H1 (cell line): ENCODE data around the gene SH2D5. TPM values are rescaled to one million over a fixed set of nuclear protein-coding genes. Genes with fewer than 3 reads are reported as not detected.

ENCODE experiments used
- CBX5 ChIP-seq: fragments of 300-800, 300-1000 bp; sonication (generic); IDR thresholded peaks from 2 replicates; pipeline ENCODE4 v1.7.1; 2016; ENCODE audit warnings: antibody characterized with exemption, low read length, low read depth
- CTBP2 ChIP-seq: IDR thresholded peaks from 2 replicates; pipeline ENCODE4 v1.7.0; 2011; ENCODE audit warnings: borderline replicate concordance, mild to moderate bottlenecking, moderate library complexity, mixed read lengths, low read length; ENCODE audit not compliant: insufficient read depth, insufficient read length
- EZH2 ChIP-seq: fragments of 200-600 bp; sonication (generic); IDR thresholded peaks from 2 replicates; pipeline ENCODE4 v1.7.1; 2012; ENCODE audit warnings: low read depth, mild to moderate bottlenecking, moderate library complexity, low read length, inconsistent platforms; ENCODE audit not compliant: severe bottlenecking
- SIN3A ChIP-seq, 2 experiments: IDR thresholded peaks in 1 of 2; conservative IDR thresholded peaks in 1 of 2; 2 replicates each; pipeline ENCODE4 v1.6.1; 2011 to 2012; ENCODE audit warnings: low read length in 2 of 2, improper control_type of control experiment in 1 of 2, low read depth in 1 of 2, mild to moderate bottlenecking in 1 of 2
- SP2 ChIP-seq: IDR thresholded peaks from 2 replicates; pipeline ENCODE4 v1.6.1; 2012; ENCODE audit warnings: mild to moderate bottlenecking, low read length, inconsistent platforms
- TAF1 ChIP-seq: IDR thresholded peaks from 2 replicates; pipeline ENCODE4 v1.6.1; 2011; ENCODE audit warnings: mild to moderate bottlenecking, low read depth, low read length
- TBP ChIP-seq: IDR thresholded peaks from 2 replicates; pipeline ENCODE4 v1.6.1; 2011; ENCODE audit warnings: low read depth, low read length, improper control_type of control experiment
- polyA plus RNA-seq, 7 experiments: library from polyadenylated mRNA; depleted of rRNA in 3 of 7; stranded (reverse) in 5 of 7; unstranded in 2 of 7; fragments of >200 nt in 5 of 7; fragments of 200-250 nt in 2 of 7; gene quantifications; 1 replicate in 5 of 7; 2 replicates in 1 of 7; 4 replicates in 1 of 7; pipeline versions ENCODE4 v1.2.1 to v1.2.3, GENCODE V29; 2011 to 2013; ENCODE audit warnings: missing spikeins in 2 of 7, mixed read lengths in 2 of 7
- total RNA-seq: library from RNA; stranded (reverse); fragmentation: NEBNext Ultra II Directional; extraction: Animal tissue kit (Norgen Biotek cat#: 25700); gene quantifications from 2 replicates; pipeline ENCODE4 v1.2.1, GENCODE V29; 2021

SH2D5 gene
- total and polyA plus RNA-seq, 2 of the 8 experiments (the other 6 are each of a cell fraction or from before 2014, with no cell fraction given) = 13.2 to 18.4 TPM

GRCh38 chr1:20723159-20723536, 9.4 kb downstream of the SH2D5 start (continued):
- TF ChIP-seq SIN3A (conservative IDR thresholded peaks at IDR 0.05 in 1 of 2, IDR thresholded peaks at IDR 0.05 in 1 of 2; ENCODE audit: low read depth in 1 of 2, low read length in 2 of 2) (no peak), TBP (no peak), CBX5 (no peak), CTBP2 (no peak), EZH2 (no peak), TAF1 (no peak), SP2 (no peak)
